ENCODE data around the gene ZNF488. TPM values are rescaled to one million over a fixed set of nuclear protein-coding genes. Genes with fewer than 3 reads are reported as not detected.

Gene ZNF488
- total and polyA plus RNA-seq, 2 donors (not counting 1 experiment from before 2014, with no cell fraction given): not detected

DNA sequence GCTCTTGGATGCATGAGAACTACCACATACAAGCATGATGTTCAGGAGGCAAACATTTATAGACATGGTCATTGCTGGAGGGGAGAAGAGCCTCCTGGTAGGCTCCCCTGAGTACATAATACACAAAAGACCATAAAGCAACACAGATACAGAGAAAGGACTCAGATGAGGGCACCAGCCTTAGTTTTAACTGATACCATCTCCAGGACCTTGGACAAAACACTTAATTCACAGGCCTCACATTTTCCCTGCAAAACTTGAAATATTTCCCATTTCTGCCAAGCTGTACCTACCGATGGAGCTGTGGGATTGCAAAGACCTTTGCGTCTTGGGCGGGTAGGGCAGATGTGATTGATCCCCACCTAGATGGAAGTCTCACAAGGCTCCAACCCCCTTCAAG lies 16.7 kb upstream of the ZNF488 start:
- H3K27ac ChIP-seq (ENCODE audit: low read length in 2 of 2): no peak overlapping the region
- H4K20me1 ChIP-seq (ENCODE audit: control insufficient read depth, insufficient read depth, low read length, poor library complexity, severe bottlenecking): no peaks in the 10 kb centered on the region
- no peak overlapping the region for H3K27ac Mint-ChIP-seq
- H2AFZ ChIP-seq (ENCODE audit: insufficient read depth, low read depth, low read length, poor library complexity, severe bottlenecking): no peak overlapping the region
- no peaks in the 10 kb centered on the region for H3K4me1 ChIP-seq (ENCODE audit: control insufficient read depth in 2 of 2, insufficient read depth in 2 of 2, low read length in 2 of 2)
- TF ChIP-seq, protein P1, sequence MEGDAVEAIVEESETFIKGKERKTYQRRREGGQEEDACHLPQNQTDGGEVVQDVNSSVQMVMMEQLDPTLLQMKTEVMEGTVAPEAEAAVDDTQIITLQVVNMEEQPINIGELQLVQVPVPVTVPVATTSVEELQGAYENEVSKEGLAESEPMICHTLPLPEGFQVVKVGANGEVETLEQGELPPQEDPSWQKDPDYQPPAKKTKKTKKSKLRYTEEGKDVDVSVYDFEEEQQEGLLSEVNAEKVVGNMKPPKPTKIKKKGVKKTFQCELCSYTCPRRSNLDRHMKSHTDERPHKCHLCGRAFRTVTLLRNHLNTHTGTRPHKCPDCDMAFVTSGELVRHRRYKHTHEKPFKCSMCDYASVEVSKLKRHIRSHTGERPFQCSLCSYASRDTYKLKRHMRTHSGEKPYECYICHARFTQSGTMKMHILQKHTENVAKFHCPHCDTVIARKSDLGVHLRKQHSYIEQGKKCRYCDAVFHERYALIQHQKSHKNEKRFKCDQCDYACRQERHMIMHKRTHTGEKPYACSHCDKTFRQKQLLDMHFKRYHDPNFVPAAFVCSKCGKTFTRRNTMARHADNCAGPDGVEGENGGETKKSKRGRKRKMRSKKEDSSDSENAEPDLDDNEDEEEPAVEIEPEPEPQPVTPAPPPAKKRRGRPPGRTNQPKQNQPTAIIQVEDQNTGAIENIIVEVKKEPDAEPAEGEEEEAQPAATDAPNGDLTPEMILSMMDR (IDR thresholded peaks at IDR 0.05): no peak
- TF ChIP-seq EZH2 (IDR thresholded peaks at IDR 0.05; ENCODE audit: borderline replicate concordance, insufficient read depth, low read depth, low read length, poor library complexity, severe bottlenecking): no peak
- H3K4me1 Mint-ChIP-seq: no peaks in the 10 kb centered on the region
- H3K4me3 Mint-ChIP-seq: no peak overlapping the region
- H3K9me3 Mint-ChIP-seq (ENCODE audit: insufficient read depth): no peaks in the 10 kb centered on the region
- DNase-seq: no peak
- H3K9me3 ChIP-seq (ENCODE audit: control extremely low read depth in 1 of 3, control insufficient read depth in 2 of 3, insufficient read depth in 1 of 3, low read length in 2 of 3): no peaks in the 10 kb centered on the region
- ATAC-seq (ENCODE audit: low read depth): no peak
- no peaks in the 10 kb centered on the region for H3K36me3 ChIP-seq (replicated peaks in 1 of 2; ENCODE audit: control extremely low read depth in 1 of 2, control insufficient read depth in 1 of 2, extremely low read depth in 1 of 2, insufficient read depth in 2 of 2, low read length in 1 of 2)
- H3K79me2 ChIP-seq (ENCODE audit: control insufficient read depth, insufficient read depth, low read length): no peaks in the 10 kb centered on the region
- H3K9ac ChIP-seq (ENCODE audit: low read length): no peak overlapping the region
- H3K4me3 ChIP-seq (ENCODE audit: control extremely low read depth in 1 of 5, extremely low read depth in 1 of 5, insufficient read depth in 1 of 5, low read depth in 2 of 5, low read length in 4 of 5): no peak overlapping the region
- ChIA-PET POLR2A (no interaction called here), CTCF (no interaction called here)
- H3K27me3 ChIP-seq (replicated peaks in 1 of 4; ENCODE audit: control extremely low read depth in 1 of 4, control insufficient read depth in 3 of 4, insufficient read depth in 4 of 4, low read length in 3 of 4): peaks cover 0 to 5% (median 1%) of the 10 kb centered on the region in 4 experiments
- no CpG with 5 or more reads among the region's 3 CpGs for WGBS (ENCODE audit: insufficient coverage)
- H3K4me2 ChIP-seq (replicated peaks; ENCODE audit: low read depth, low read length, poor library complexity, severe bottlenecking): no peak overlapping the region
- H3K27me3 Mint-ChIP-seq: peaks cover 37% of the 10 kb centered on the region
- intact Hi-C loops (cut with micrococcal nuclease): no loop called here

DNA sequence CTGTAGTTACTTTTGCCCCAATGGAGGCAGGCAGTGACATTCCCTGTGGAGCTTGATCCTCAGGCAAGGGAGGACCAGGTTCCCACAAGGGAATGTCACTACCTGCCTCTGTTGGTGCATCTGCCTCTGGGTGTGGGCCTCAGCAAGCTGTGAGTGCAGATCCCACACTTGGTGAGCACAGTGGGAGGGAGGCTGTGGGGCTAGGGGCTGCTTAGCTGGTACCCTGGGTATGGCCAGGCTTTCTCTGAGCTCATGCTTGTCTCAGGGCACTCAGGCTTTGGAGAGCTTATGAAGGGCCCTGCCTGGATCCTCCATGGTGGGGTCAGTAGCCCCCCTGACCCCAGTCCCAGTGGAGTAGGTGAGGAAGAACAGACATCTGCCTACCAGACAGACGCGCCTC lies 16.2 kb upstream of the ZNF488 start:
- H3K27ac ChIP-seq (ENCODE audit: low read length in 2 of 2): no peak overlapping the region
- H3K27me3 ChIP-seq (replicated peaks in 1 of 4; ENCODE audit: control extremely low read depth in 1 of 4, control insufficient read depth in 3 of 4, insufficient read depth in 4 of 4, low read length in 3 of 4): peaks cover 0 to 5% (median 1%) of the 10 kb centered on the region in 4 experiments
- H3K9me3 Mint-ChIP-seq (ENCODE audit: insufficient read depth): no peaks in the 10 kb centered on the region
- H3K4me3 ChIP-seq (ENCODE audit: control extremely low read depth in 1 of 5, extremely low read depth in 1 of 5, insufficient read depth in 1 of 5, low read depth in 2 of 5, low read length in 4 of 5): no peak overlapping the region
- peaks cover 42% of the 10 kb centered on the region for H3K27me3 Mint-ChIP-seq
- no peaks in the 10 kb centered on the region for H3K4me1 Mint-ChIP-seq
- CTCF ChIA-PET: no interaction called here
- H3K27ac Mint-ChIP-seq: no peak overlapping the region
- intact Hi-C loops (cut with micrococcal nuclease): no loop called here
- no peaks in the 10 kb centered on the region for H3K4me1 ChIP-seq (ENCODE audit: control insufficient read depth in 2 of 2, insufficient read depth in 2 of 2, low read length in 2 of 2)
- no peak overlapping the region for H3K9ac ChIP-seq (ENCODE audit: low read length)
- H3K4me3 Mint-ChIP-seq: no peak overlapping the region
- TF ChIP-seq, protein P1 (IDR thresholded peaks at IDR 0.05): no peak
- TF ChIP-seq EZH2 (IDR thresholded peaks at IDR 0.05; ENCODE audit: borderline replicate concordance, insufficient read depth, low read depth, low read length, poor library complexity, severe bottlenecking): no peak
- WGBS (ENCODE audit: insufficient coverage): no CpG with 5 or more reads among the region's 2 CpGs
- no peak overlapping the region for H2AFZ ChIP-seq (ENCODE audit: insufficient read depth, low read depth, low read length, poor library complexity, severe bottlenecking)
- no peaks in the 10 kb centered on the region for H3K79me2 ChIP-seq (ENCODE audit: control insufficient read depth, insufficient read depth, low read length)
- POLR2A ChIA-PET: no interaction called here
- DNase-seq: no peak
- ATAC-seq (ENCODE audit: low read depth): no peak
- no peaks in the 10 kb centered on the region for H3K9me3 ChIP-seq (ENCODE audit: control extremely low read depth in 1 of 3, control insufficient read depth in 2 of 3, insufficient read depth in 1 of 3, low read length in 2 of 3)
- no peaks in the 10 kb centered on the region for H4K20me1 ChIP-seq (ENCODE audit: control insufficient read depth, insufficient read depth, low read length, poor library complexity, severe bottlenecking)
- H3K36me3 ChIP-seq (replicated peaks in 1 of 2; ENCODE audit: control extremely low read depth in 1 of 2, control insufficient read depth in 1 of 2, extremely low read depth in 1 of 2, insufficient read depth in 2 of 2, low read length in 1 of 2): no peaks in the 10 kb centered on the region
- no peak overlapping the region for H3K4me2 ChIP-seq (replicated peaks; ENCODE audit: low read depth, low read length, poor library complexity, severe bottlenecking)

Data from B cell (primary cell).